HepG2 (cell line): ENCODE data around the gene SERPINB6. TPM values are rescaled to one million over a fixed set of nuclear protein-coding genes. Genes with fewer than 3 reads are reported as not detected.

Experiments
- ARNT2 ChIP-seq: sonication (generic); formaldehyde crosslinking; IDR thresholded peaks from 2 replicates; pipeline ENCODE4 v1.8.0; 2022; ENCODE audit warnings: mild to moderate bottlenecking, low read depth, missing genetic modification reagents, moderate library complexity
- ATF2 ChIP-seq: sonication (generic); formaldehyde crosslinking; IDR thresholded peaks from 2 replicates; pipeline ENCODE4 v1.4.0; 2020; ENCODE audit warnings: missing genetic modification reagents
- ESRRA ChIP-seq: sonication (generic); formaldehyde crosslinking; IDR thresholded peaks from 2 replicates; pipeline ENCODE4 v1.5.1; 2020; ENCODE audit warnings: mild to moderate bottlenecking, low read depth, missing genetic modification reagents
- FOXO1 ChIP-seq: sonication (generic); formaldehyde crosslinking; IDR thresholded peaks from 2 replicates; pipeline ENCODE4 v1.4.0; 2020; ENCODE audit warnings: missing genetic modification reagents
- FOXP4 ChIP-seq: sonication (generic); formaldehyde crosslinking; IDR thresholded peaks from 2 replicates; pipeline ENCODE4 v1.4.0; 2020; ENCODE audit warnings: missing genetic modification reagents
- GTF3A ChIP-seq: sonication (generic); formaldehyde crosslinking; conservative IDR thresholded peaks from 2 replicates; pipeline ENCODE4 v1.4.0; 2020; ENCODE audit warnings: mild to moderate bottlenecking, missing genetic modification reagents
- HCFC1 ChIP-seq: fragments of 150-350 bp; IDR thresholded peaks from 2 replicates; pipeline ENCODE4 v1.6.1; 2014; ENCODE audit warnings: low read depth, low read length
- HDAC2 ChIP-seq: sonication (generic); formaldehyde crosslinking; IDR thresholded peaks from 2 replicates; pipeline ENCODE4 v1.4.0; 2020; ENCODE audit warnings: missing genetic modification reagents
- HIVEP1 ChIP-seq: sonication (generic); formaldehyde crosslinking; IDR thresholded peaks from 2 replicates; pipeline ENCODE4 v1.4.0; 2020; ENCODE audit warnings: mild to moderate bottlenecking, missing genetic modification reagents
- HNF1B ChIP-seq: sonication (generic); formaldehyde crosslinking; IDR thresholded peaks from 2 replicates; pipeline ENCODE4 v1.5.1; 2020; ENCODE audit warnings: mild to moderate bottlenecking, moderate library complexity, missing genetic modification reagents
- HOXA7 ChIP-seq: sonication (generic); formaldehyde crosslinking; IDR thresholded peaks from 2 replicates; pipeline ENCODE4 v1.8.1; 2022; ENCODE audit warnings: mild to moderate bottlenecking, missing genetic modification reagents, moderate library complexity
- KDM2A ChIP-seq: sonication (generic); formaldehyde crosslinking; IDR thresholded peaks from 2 replicates; pipeline ENCODE4 v1.4.0; 2020; ENCODE audit warnings: low read depth, missing genetic modification reagents, borderline replicate concordance
- MATR3 ChIP-seq: sonication (generic); formaldehyde crosslinking; IDR thresholded peaks from 2 replicates; pipeline ENCODE4 v1.4.0; 2020; ENCODE audit warnings: missing genetic modification reagents
- MED1 ChIP-seq: sonication (generic); formaldehyde crosslinking; IDR thresholded peaks from 2 replicates; pipeline ENCODE4 v1.4.0; 2020; ENCODE audit warnings: missing genetic modification reagents
- NFE2L2 ChIP-seq: fragments of 150-350 bp; IDR thresholded peaks from 2 replicates; pipeline ENCODE4 v1.6.1; 2014; ENCODE audit warnings: low read length
- NFIB ChIP-seq: sonication (generic); formaldehyde crosslinking; IDR thresholded peaks from 2 replicates; pipeline ENCODE4 v1.9.0; 2021; ENCODE audit warnings: missing genetic modification reagents, mild to moderate bottlenecking, borderline replicate concordance
- PITX1 ChIP-seq: sonication (generic); formaldehyde crosslinking; IDR thresholded peaks from 2 replicates; pipeline ENCODE4 v1.5.1; 2020; ENCODE audit warnings: mild to moderate bottlenecking, missing genetic modification reagents
- PPARG ChIP-seq: conservative IDR thresholded peaks from 2 replicates; pipeline ENCODE4 v1.6.1; 2016; ENCODE audit warnings: missing biosample characterization, missing genetic modification reagents
- RBM22 ChIP-seq: fragments of 200-400 bp; formaldehyde crosslinking; optimal IDR thresholded peaks from 2 replicates; pipeline ENCODE3; 2017; ENCODE audit warnings: mild to moderate bottlenecking, low read length, moderate library complexity
- SATB2 ChIP-seq: sonication (generic); formaldehyde crosslinking; IDR thresholded peaks from 2 replicates; pipeline ENCODE4 v1.5.0; 2020; ENCODE audit warnings: missing genetic modification reagents
- SCMH1 ChIP-seq: sonication (generic); formaldehyde crosslinking; IDR thresholded peaks from 2 replicates; pipeline ENCODE4 v1.9.0; 2021; ENCODE audit warnings: missing genetic modification reagents, mild to moderate bottlenecking, borderline replicate concordance
- WIZ ChIP-seq: sonication (generic); formaldehyde crosslinking; IDR thresholded peaks from 2 replicates; pipeline ENCODE4 v1.5.1; 2020; ENCODE audit warnings: mild to moderate bottlenecking, missing genetic modification reagents
- ZBTB34 ChIP-seq: sonication (generic); formaldehyde crosslinking; IDR thresholded peaks from 2 replicates; pipeline ENCODE4 v1.8.0; 2022; ENCODE audit warnings: mild to moderate bottlenecking, missing genetic modification reagents
- ZBTB7A ChIP-seq: sonication (generic); formaldehyde crosslinking; IDR thresholded peaks from 2 replicates; pipeline ENCODE4 v1.8.0; 2022; ENCODE audit warnings: mild to moderate bottlenecking, missing genetic modification reagents
- ZNF17 ChIP-seq: sonication (generic); formaldehyde crosslinking; IDR thresholded peaks from 2 replicates; pipeline ENCODE4 v1.5.0; 2020; ENCODE audit warnings: mild to moderate bottlenecking, missing genetic modification reagents
- ZNF225 ChIP-seq: sonication (generic); formaldehyde crosslinking; IDR thresholded peaks from 2 replicates; pipeline ENCODE4 v1.4.0; 2020; ENCODE audit warnings: mild to moderate bottlenecking, missing genetic modification reagents
- ZNF33B ChIP-seq: sonication (generic); formaldehyde crosslinking; IDR thresholded peaks from 2 replicates; pipeline ENCODE4 v1.5.1; 2020; ENCODE audit warnings: mild to moderate bottlenecking, missing genetic modification reagents
- polyA plus RNA-seq, 8 experiments: library from polyadenylated mRNA; depleted of rRNA in 3 of 8; stranded (reverse) in 7 of 8; unstranded in 1 of 8; fragments of >200 nt; fragmentation: Illumina TruSeq in 4 of 8; extraction: Trizol in 4 of 8; gene quantifications; 2 replicates each; pipeline versions ENCODE4 v1.2.1 to v1.2.3, GENCODE V29; 2011 to 2016; ENCODE audit warnings: low read depth in 4 of 8, missing spikeins in 1 of 8, mixed read lengths in 1 of 8; ENCODE audit not compliant: insufficient read depth in 1 of 8
- total RNA-seq, 5 experiments: library from RNA; depleted of rRNA; stranded (reverse); fragments of >200 nt; fragmentation: Illumina TruSeq; extraction: Trizol; gene quantifications; 2 replicates each; pipeline ENCODE4 v1.2.3, GENCODE V29; 2016; ENCODE audit warnings: low read depth in 1 of 5

The SERPINB6 gene
- total and polyA plus RNA-seq, 2 of the 13 experiments (the other 11 are each of a cell fraction or from before 2014, with no cell fraction given) = 38.2 to 61.3 TPM

GRCh38 chr6:2952557-2953095 is 18.7 kb downstream of the SERPINB6 start (continued):
- TF ChIP-seq PPARG (CRISPR knock-in tag) (no peak), KDM2A (CRISPR knock-in tag) (peak; percentile 94), NFE2L2 (no peak), ZNF33B (CRISPR knock-in tag) (peak; percentile 88; the same call in 1 of the 2 replicates), WIZ (CRISPR knock-in tag) (no peak; the same call in 1 of the 2 replicates), RBM22 (no peak), ZNF225 (no peak), HOXA7 (no peak), GTF3A (CRISPR knock-in tag) (peak; percentile 87; the same call in 1 of the 2 replicates), ATF2 (CRISPR knock-in tag) (peak; percentile 79), FOXP4 (peak; percentile 66; the same call in 1 of the 2 replicates), ESRRA (no peak; the same call in 1 of the 2 replicates), ARNT2 (CRISPR knock-in tag) (peak; percentile 86), SATB2 (CRISPR knock-in tag) (no peak), MATR3 (CRISPR knock-in tag) (no peak), FOXO1 (CRISPR knock-in tag) (no peak), HNF1B (peak; percentile 90), HCFC1 (0 out of 2 replicates have a peak, but pooled peaks have one; percentile 25), HDAC2 (0 out of 2 replicates have a peak, but pooled peaks have one; percentile 60), NFIB (CRISPR knock-in tag) (no peak), HIVEP1 (CRISPR knock-in tag) (peak; percentile 69), MED1 (CRISPR knock-in tag) (peak; percentile 78), ZBTB34 (CRISPR knock-in tag) (no peak), SCMH1 (CRISPR knock-in tag) (no peak), PITX1 (peak; percentile 60; the same call in 1 of the 2 replicates), ZNF17 (CRISPR knock-in tag) (no peak), ZBTB7A (CRISPR knock-in tag) (peak; percentile 67; the same call in 1 of the 2 replicates)
